GM12878 (cell line): ENCODE results near the gene RARA. TPM values are rescaled to one million over a fixed set of nuclear protein-coding genes. Genes with fewer than 3 reads are reported as not detected.

Source experiments
- ATF7 ChIP-seq: fragments of 450-650 bp; IDR thresholded peaks from 2 replicates; pipeline ENCODE4 v1.6.1; 2016; ENCODE audit warnings: low read depth, mild to moderate bottlenecking
- BACH1 ChIP-seq: fragments of 450-650 bp; IDR thresholded peaks from 2 replicates; pipeline ENCODE4 v1.6.1; 2017; ENCODE audit warnings: mild to moderate bottlenecking, borderline replicate concordance
- BMI1 ChIP-seq: fragments of 450-650 bp; IDR thresholded peaks from 2 replicates; pipeline ENCODE4 v1.6.1; 2016; ENCODE audit warnings: mild to moderate bottlenecking, moderate library complexity, borderline replicate concordance
- CBX3 ChIP-seq: fragments of 200-600 bp; sonication (generic); IDR thresholded peaks from 2 replicates; pipeline ENCODE4 v1.6.1; 2016; ENCODE audit warnings: low read depth, borderline replicate concordance
- EGR1 ChIP-seq, 2 experiments: IDR thresholded peaks; 1 replicate in 1 of 2; 2 replicates in 1 of 2; pipeline ENCODE4 v1.6.1; 2011 to 2012; ENCODE audit warnings: low read depth in 2 of 2, low read length in 2 of 2, borderline replicate concordance in 1 of 2, mild to moderate bottlenecking in 1 of 2, moderate library complexity in 1 of 2
- FOS ChIP-seq: IDR thresholded peaks from 3 replicates; pipeline ENCODE4 v1.6.1; 2011; ENCODE audit warnings: borderline replicate concordance; ENCODE audit not compliant: insufficient read length; ENCODE audit errors: extremely low read depth
- GABPA ChIP-seq: IDR thresholded peaks from 2 replicates; pipeline ENCODE4 v1.6.1; 2014; ENCODE audit warnings: antibody characterized with exemption, low read depth, mild to moderate bottlenecking, inconsistent platforms
- HDAC6 ChIP-seq: fragments of 200-600 bp; sonication (generic); IDR thresholded peaks from one replicate; pipeline ENCODE4 v1.8.0; 2017; ENCODE audit warnings: antibody characterized with exemption; ENCODE audit not compliant: unreplicated experiment
- HDGF ChIP-seq: fragments of 450-650 bp; IDR thresholded peaks from 2 replicates; pipeline ENCODE4 v1.6.1; 2016; ENCODE audit warnings: antibody characterized with exemption
- KAT2A ChIP-seq: conservative IDR thresholded peaks from 2 replicates; pipeline ENCODE4 v1.6.1; 2011; ENCODE audit warnings: low read depth, low read length; ENCODE audit not compliant: control insufficient read depth
- MTA3 ChIP-seq: IDR thresholded peaks from 2 replicates; pipeline ENCODE4 v1.6.1; 2012; ENCODE audit warnings: low read length, inconsistent platforms, borderline replicate concordance
- NFYB ChIP-seq: IDR thresholded peaks from 2 replicates; pipeline ENCODE4 v1.6.1; 2011; ENCODE audit warnings: low read depth, mild to moderate bottlenecking, low read length, improper control_type of control experiment, moderate library complexity; ENCODE audit not compliant: insufficient read depth
- PML ChIP-seq: IDR thresholded peaks from 2 replicates; pipeline ENCODE4 v1.6.1; 2012; ENCODE audit warnings: low read length, inconsistent platforms
- POLR2A ChIP-seq: IDR thresholded peaks from 2 replicates; pipeline ENCODE4 v1.6.1; 2011; ENCODE audit warnings: low read depth, mild to moderate bottlenecking, low read length
- RAD21 ChIP-seq: IDR thresholded peaks from 2 replicates; pipeline ENCODE4 v1.6.1; 2011; ENCODE audit warnings: mild to moderate bottlenecking, low read depth, low read length, moderate library complexity; ENCODE audit not compliant: insufficient read depth
- RAD51 ChIP-seq: fragments of 450-650 bp; IDR thresholded peaks from 2 replicates; pipeline ENCODE4 v1.6.1; 2016; ENCODE audit warnings: moderate library complexity, mild to moderate bottlenecking, inconsistent platforms
- RELA ChIP-seq: fragments of 450-650 bp; IDR thresholded peaks from 2 replicates; pipeline ENCODE4 v1.8.0; 2014; ENCODE audit warnings: borderline replicate concordance; ENCODE audit not compliant: partially characterized antibody
- REST ChIP-seq: IDR thresholded peaks from 2 replicates; pipeline ENCODE4 v1.6.1; 2012; ENCODE audit warnings: mild to moderate bottlenecking, low read depth, low read length
- RUNX3 ChIP-seq: IDR thresholded peaks from 2 replicates; pipeline ENCODE4 v1.6.1; 2012; ENCODE audit warnings: low read length, inconsistent platforms
- SMARCA5 ChIP-seq: fragments of 450-650 bp; IDR thresholded peaks from 2 replicates; pipeline ENCODE4 v1.6.1; 2017; ENCODE audit warnings: mild to moderate bottlenecking
- SMC3 ChIP-seq: IDR thresholded peaks from 2 replicates; pipeline ENCODE4 v1.6.1; 2011; ENCODE audit warnings: low read length, improper control_type of control experiment, borderline replicate concordance
- polyA plus RNA-seq, 11 experiments: library from polyadenylated mRNA; depleted of rRNA in 4 of 11; unstranded in 6 of 11; stranded (reverse) in 5 of 11; fragments of >200 nt; fragmentation: Nextera tagmentation in 4 of 11; fragmentation: Illumina TruSeq in 1 of 11; extraction: Ambion mirVana in 4 of 11; extraction: Trizol in 1 of 11; gene quantifications; 1 replicate in 1 of 11; 2 replicates in 10 of 11; pipeline versions ENCODE4 v1.2.1 to v1.2.3, GENCODE V29; 2011 to 2016; ENCODE audit warnings: inconsistent platforms in 2 of 11, missing spikeins in 2 of 11, low read depth in 1 of 11
- total RNA-seq, 4 experiments: library from RNA; depleted of rRNA in 3 of 4; stranded (reverse); fragments of >200 nt in 3 of 4; fragmentation: Illumina TruSeq in 1 of 4; extraction: Trizol in 1 of 4; gene quantifications; 2 replicates each; pipeline versions ENCODE4 v1.2.1 to v1.2.3, GENCODE V29; 2013 to 2021
- TF ChIP-seq, protein P1 (sequence below): IDR thresholded peaks from 2 replicates; pipeline ENCODE4 v1.6.1; 2011; ENCODE audit warnings: borderline replicate concordance, low read depth, mild to moderate bottlenecking, moderate library complexity, low read length; ENCODE audit not compliant: insufficient read depth, poor library complexity, severe bottlenecking
- TF ChIP-seq, protein P2 (sequence below): fragments of 450-650 bp; IDR thresholded peaks from 2 replicates; pipeline ENCODE4 v1.6.1; 2017; ENCODE audit warnings: mild to moderate bottlenecking
- TF ChIP-seq, protein P3 (sequence below): fragments of 150-350 bp; IDR thresholded peaks from 2 replicates; pipeline ENCODE4 v1.6.1; 2014; ENCODE audit warnings: mild to moderate bottlenecking, low read depth, low read length

Gene RARA
- total and polyA plus RNA-seq, 10 of the 15 experiments (the other 5 are each of a cell fraction or from before 2014, with no cell fraction given), result 0.13 to 33.6 (median 13.6) TPM

DNA sequence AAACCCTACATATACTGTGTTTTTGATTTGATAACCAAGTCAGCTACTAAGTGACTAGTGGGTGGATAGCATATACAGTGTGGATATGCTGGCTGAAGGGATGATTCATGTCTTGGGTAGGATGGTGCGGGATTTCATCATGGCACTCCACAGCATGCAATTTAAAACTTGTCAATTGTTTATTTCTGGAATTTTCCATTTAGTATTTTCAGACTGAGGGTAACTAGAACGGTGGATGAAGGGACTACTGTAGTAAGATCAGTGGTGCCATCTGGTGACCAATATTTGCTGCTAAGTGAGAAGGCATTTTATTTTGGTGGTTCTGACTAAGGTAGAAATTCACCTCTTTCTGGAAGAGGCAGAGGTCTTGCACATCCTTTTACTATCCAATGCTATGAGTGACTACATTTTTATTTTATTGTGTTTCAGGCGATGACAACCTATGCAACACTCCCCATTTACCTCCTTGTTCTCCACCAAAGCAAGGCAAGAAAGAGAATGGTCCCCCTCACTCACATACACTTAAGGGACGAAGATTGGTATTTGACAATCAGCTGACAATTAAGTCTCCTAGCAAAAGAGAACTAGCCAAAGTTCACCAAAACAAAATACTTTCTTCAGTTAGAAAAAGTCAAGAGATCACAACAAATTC, 18.2 kb upstream of the RARA start (continued):
- TF ChIP-seq, protein P1, sequence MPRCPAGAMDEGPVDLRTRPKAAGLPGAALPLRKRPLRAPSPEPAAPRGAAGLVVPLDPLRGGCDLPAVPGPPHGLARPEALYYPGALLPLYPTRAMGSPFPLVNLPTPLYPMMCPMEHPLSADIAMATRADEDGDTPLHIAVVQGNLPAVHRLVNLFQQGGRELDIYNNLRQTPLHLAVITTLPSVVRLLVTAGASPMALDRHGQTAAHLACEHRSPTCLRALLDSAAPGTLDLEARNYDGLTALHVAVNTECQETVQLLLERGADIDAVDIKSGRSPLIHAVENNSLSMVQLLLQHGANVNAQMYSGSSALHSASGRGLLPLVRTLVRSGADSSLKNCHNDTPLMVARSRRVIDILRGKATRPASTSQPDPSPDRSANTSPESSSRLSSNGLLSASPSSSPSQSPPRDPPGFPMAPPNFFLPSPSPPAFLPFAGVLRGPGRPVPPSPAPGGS, result no peak
- no peak for TF ChIP-seq FOS
- no peak for TF ChIP-seq HDGF
- no peak for TF ChIP-seq MTA3
- TF ChIP-seq RAD21, result peak; percentile 69
- TF ChIP-seq RUNX3, result no peak
- TF ChIP-seq ATF7, result no peak
- peak; percentile 70; the same call in 1 of the 2 replicates for TF ChIP-seq SMC3
- no peak for TF ChIP-seq CBX3
- no peak for TF ChIP-seq RELA
- no peak for TF ChIP-seq EGR1 (IDR thresholded peaks at IDR 0.05; ENCODE audit: borderline replicate concordance in 1 of 2, low read depth in 2 of 2, low read length in 2 of 2)
- no peak for TF ChIP-seq HDAC6
- no peak for TF ChIP-seq POLR2A
- TF ChIP-seq KAT2A, result no peak
- no peak for TF ChIP-seq BACH1
- TF ChIP-seq NFYB, result no peak
- TF ChIP-seq REST, result no peak
- no peak for TF ChIP-seq BMI1
- 0 out of 2 replicates have a peak, but pooled peaks have one; percentile 15 for TF ChIP-seq SMARCA5
- TF ChIP-seq, protein P2, sequence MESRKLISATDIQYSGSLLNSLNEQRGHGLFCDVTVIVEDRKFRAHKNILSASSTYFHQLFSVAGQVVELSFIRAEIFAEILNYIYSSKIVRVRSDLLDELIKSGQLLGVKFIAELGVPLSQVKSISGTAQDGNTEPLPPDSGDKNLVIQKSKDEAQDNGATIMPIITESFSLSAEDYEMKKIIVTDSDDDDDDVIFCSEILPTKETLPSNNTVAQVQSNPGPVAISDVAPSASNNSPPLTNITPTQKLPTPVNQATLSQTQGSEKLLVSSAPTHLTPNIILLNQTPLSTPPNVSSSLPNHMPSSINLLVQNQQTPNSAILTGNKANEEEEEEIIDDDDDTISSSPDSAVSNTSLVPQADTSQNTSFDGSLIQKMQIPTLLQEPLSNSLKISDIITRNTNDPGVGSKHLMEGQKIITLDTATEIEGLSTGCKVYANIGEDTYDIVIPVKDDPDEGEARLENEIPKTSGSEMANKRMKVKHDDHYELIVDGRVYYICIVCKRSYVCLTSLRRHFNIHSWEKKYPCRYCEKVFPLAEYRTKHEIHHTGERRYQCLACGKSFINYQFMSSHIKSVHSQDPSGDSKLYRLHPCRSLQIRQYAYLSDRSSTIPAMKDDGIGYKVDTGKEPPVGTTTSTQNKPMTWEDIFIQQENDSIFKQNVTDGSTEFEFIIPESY, result no peak
- TF ChIP-seq PML, result no peak
- no peak for TF ChIP-seq RAD51
- TF ChIP-seq, protein P3, sequence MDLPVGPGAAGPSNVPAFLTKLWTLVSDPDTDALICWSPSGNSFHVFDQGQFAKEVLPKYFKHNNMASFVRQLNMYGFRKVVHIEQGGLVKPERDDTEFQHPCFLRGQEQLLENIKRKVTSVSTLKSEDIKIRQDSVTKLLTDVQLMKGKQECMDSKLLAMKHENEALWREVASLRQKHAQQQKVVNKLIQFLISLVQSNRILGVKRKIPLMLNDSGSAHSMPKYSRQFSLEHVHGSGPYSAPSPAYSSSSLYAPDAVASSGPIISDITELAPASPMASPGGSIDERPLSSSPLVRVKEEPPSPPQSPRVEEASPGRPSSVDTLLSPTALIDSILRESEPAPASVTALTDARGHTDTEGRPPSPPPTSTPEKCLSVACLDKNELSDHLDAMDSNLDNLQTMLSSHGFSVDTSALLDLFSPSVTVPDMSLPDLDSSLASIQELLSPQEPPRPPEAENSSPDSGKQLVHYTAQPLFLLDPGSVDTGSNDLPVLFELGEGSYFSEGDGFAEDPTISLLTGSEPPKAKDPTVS, result peak; percentile 69; the same call in 1 of the 2 replicates
- TF ChIP-seq GABPA, result no peak
